HepG2 (cell line): ENCODE results near the gene SERPINF2. TPM values are rescaled to one million over a fixed set of nuclear protein-coding genes. Genes with fewer than 3 reads are reported as not detected.

Experiments used
- AHR ChIP-seq: IDR thresholded peaks from 2 replicates; pipeline ENCODE4 v1.6.1; 2018; ENCODE audit warnings: missing genetic modification reagents, missing compliant biosample characterization
- FOXA3 ChIP-seq: IDR thresholded peaks from 2 replicates; pipeline ENCODE4 v1.6.1; 2016; ENCODE audit warnings: missing genetic modification reagents, missing compliant biosample characterization
- HMGA1 ChIP-seq: sonication (generic); formaldehyde crosslinking; conservative IDR thresholded peaks from 2 replicates; pipeline ENCODE4 v1.4.0; 2020; ENCODE audit warnings: missing genetic modification reagents
- KMT2A ChIP-seq: sonication (generic); formaldehyde crosslinking; IDR thresholded peaks from 2 replicates; pipeline ENCODE4 v1.4.0; 2020; ENCODE audit warnings: missing genetic modification reagents
- MAFF ChIP-seq: IDR thresholded peaks from 2 replicates; pipeline ENCODE4 v1.6.1; 2011; ENCODE audit warnings: low read depth, low read length, improper control_type of control experiment
- NCOA2 ChIP-seq: sonication (generic); formaldehyde crosslinking; IDR thresholded peaks from 2 replicates; pipeline ENCODE4 v1.8.0; 2022; ENCODE audit warnings: inconsistent platforms
- NCOA5 ChIP-seq: sonication (generic); formaldehyde crosslinking; IDR thresholded peaks from 2 replicates; pipeline ENCODE4 v1.4.0; 2020; ENCODE audit warnings: missing genetic modification reagents
- POLR2G ChIP-seq: fragments of 200-400 bp; formaldehyde crosslinking; IDR thresholded peaks from 2 replicates; pipeline ENCODE4 v1.6.1; 2018; ENCODE audit warnings: mild to moderate bottlenecking, low read depth, low read length, moderate library complexity
- SIX1 ChIP-seq: sonication (generic); formaldehyde crosslinking; IDR thresholded peaks from 2 replicates; pipeline ENCODE4 v1.4.0; 2020; ENCODE audit warnings: missing genetic modification reagents, borderline replicate concordance
- TBX2 ChIP-seq: sonication (generic); formaldehyde crosslinking; IDR thresholded peaks from 2 replicates; pipeline ENCODE4 v1.5.0; 2020; ENCODE audit warnings: missing genetic modification reagents, mild to moderate bottlenecking, borderline replicate concordance
- ZBTB21 ChIP-seq: sonication (generic); formaldehyde crosslinking; IDR thresholded peaks from 2 replicates; pipeline ENCODE4 v1.4.0; 2020; ENCODE audit warnings: missing genetic modification reagents
- ZBTB42 ChIP-seq: sonication (generic); formaldehyde crosslinking; IDR thresholded peaks from 2 replicates; pipeline ENCODE4 v1.5.0; 2020; ENCODE audit warnings: mild to moderate bottlenecking, missing genetic modification reagents
- ZBTB7A ChIP-seq: sonication (generic); formaldehyde crosslinking; IDR thresholded peaks from 2 replicates; pipeline ENCODE4 v1.8.0; 2022; ENCODE audit warnings: mild to moderate bottlenecking, missing genetic modification reagents
- ZIK1 ChIP-seq: sonication (generic); formaldehyde crosslinking; IDR thresholded peaks from 2 replicates; pipeline ENCODE4 v1.5.0; 2020; ENCODE audit warnings: mild to moderate bottlenecking, low read depth, missing genetic modification reagents, borderline replicate concordance
- ZNF354B ChIP-seq: sonication (generic); formaldehyde crosslinking; IDR thresholded peaks from 2 replicates; pipeline ENCODE4 v1.8.0; 2022; ENCODE audit warnings: mild to moderate bottlenecking, missing genetic modification reagents
- ZNF562 ChIP-seq: sonication (generic); formaldehyde crosslinking; IDR thresholded peaks from 2 replicates; pipeline ENCODE4 v1.8.0; 2022; ENCODE audit warnings: missing genetic modification reagents, borderline replicate concordance
- ZNF572 ChIP-seq: sonication (generic); formaldehyde crosslinking; IDR thresholded peaks from 2 replicates; pipeline ENCODE4 v1.5.1; 2020; ENCODE audit warnings: mild to moderate bottlenecking, missing genetic modification reagents
- ZNF709 ChIP-seq: sonication (generic); formaldehyde crosslinking; IDR thresholded peaks from 2 replicates; pipeline ENCODE4 v1.5.0; 2020; ENCODE audit warnings: mild to moderate bottlenecking, missing genetic modification reagents
- ZNF775 ChIP-seq: sonication (generic); formaldehyde crosslinking; IDR thresholded peaks from 2 replicates; pipeline ENCODE4 v1.4.0; 2020; ENCODE audit warnings: missing genetic modification reagents, mild to moderate bottlenecking, moderate library complexity, borderline replicate concordance
- ZNF776 ChIP-seq: sonication (generic); formaldehyde crosslinking; IDR thresholded peaks from 2 replicates; pipeline ENCODE4 v1.4.0; 2020; ENCODE audit warnings: mild to moderate bottlenecking, missing genetic modification reagents
- polyA plus RNA-seq, 8 experiments: library from polyadenylated mRNA; depleted of rRNA in 3 of 8; stranded (reverse) in 7 of 8; unstranded in 1 of 8; fragments of >200 nt; fragmentation: Illumina TruSeq in 4 of 8; extraction: Trizol in 4 of 8; gene quantifications; 2 replicates each; pipeline versions ENCODE4 v1.2.1 to v1.2.3, GENCODE V29; 2011 to 2016; ENCODE audit warnings: low read depth in 4 of 8, missing spikeins in 1 of 8, mixed read lengths in 1 of 8; ENCODE audit not compliant: insufficient read depth in 1 of 8
- total RNA-seq, 5 experiments: library from RNA; depleted of rRNA; stranded (reverse); fragments of >200 nt; fragmentation: Illumina TruSeq; extraction: Trizol; gene quantifications; 2 replicates each; pipeline ENCODE4 v1.2.3, GENCODE V29; 2016; ENCODE audit warnings: low read depth in 1 of 5
- TF ChIP-seq, protein P1 (sequence below): sonication (generic); formaldehyde crosslinking; IDR thresholded peaks from 2 replicates; pipeline ENCODE4 v1.4.0; 2020; ENCODE audit warnings: missing genetic modification reagents
- TF ChIP-seq, protein P2 (sequence below), 2 experiments: sonication (generic) in 1 of 2; formaldehyde crosslinking in 1 of 2; IDR thresholded peaks; 2 replicates each; pipeline versions ENCODE4 v1.5.1 to v1.6.1; 2011 to 2020; ENCODE audit warnings: borderline replicate concordance in 1 of 2, low read depth in 1 of 2, low read length in 1 of 2, mild to moderate bottlenecking in 1 of 2, missing genetic modification reagents in 1 of 2, moderate library complexity in 1 of 2
- TF ChIP-seq, protein P3 (sequence below): sonication (generic); formaldehyde crosslinking; conservative IDR thresholded peaks from 2 replicates; pipeline ENCODE4 v1.8.0; 2022; ENCODE audit warnings: mild to moderate bottlenecking, moderate library complexity, missing genetic modification reagents

Gene SERPINF2
- total and polyA plus RNA-seq, 2 of the 13 experiments (the other 11 are each of a cell fraction or from before 2014, with no cell fraction given): 309 to 548 TPM

DNA sequence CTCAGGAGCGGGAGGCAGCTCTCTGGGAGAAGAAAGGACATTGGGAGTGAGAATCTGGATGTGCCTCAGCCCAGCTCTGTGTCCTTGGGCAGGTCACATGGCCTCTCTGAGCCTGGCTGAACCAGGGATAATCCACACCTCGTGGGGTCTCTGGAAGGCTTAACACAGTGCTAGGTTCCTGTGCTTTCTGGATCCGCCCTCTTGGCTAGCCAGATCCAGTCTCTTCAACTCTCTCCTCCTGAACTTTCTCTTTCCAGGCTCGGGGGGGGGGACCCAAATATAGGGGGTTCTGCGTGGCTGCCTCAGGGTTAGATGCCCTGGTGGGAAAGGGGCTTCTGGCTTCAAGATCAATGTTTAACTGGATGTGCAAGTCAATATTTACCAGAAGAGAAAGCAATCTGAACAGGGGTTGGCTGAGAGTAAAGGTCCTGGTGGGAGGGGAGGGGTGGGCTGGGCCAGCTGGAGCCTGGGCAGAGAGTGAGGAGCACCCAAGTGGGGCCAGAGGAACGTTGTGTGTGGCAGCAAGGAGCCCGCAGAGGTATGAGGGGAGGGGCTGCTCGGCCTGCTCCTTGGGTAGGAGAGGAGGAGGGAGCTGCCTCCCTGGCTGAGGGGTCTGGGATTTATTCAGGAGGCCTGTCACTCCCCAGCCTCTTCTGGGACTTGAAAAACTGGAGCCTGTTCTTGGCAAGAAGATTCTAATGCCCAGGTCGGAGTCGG is at the start of gene SERPINF2 (continued):
- TF ChIP-seq ZNF775: peak; percentile 89
- peak; percentile 38; the same call in 1 of the 2 replicates for TF ChIP-seq ZNF709 (CRISPR knock-in tag)
- TF ChIP-seq ZIK1 (CRISPR knock-in tag): no peak
- no peak for TF ChIP-seq ZNF354B (CRISPR knock-in tag)
- TF ChIP-seq MAFF: no peak
- TF ChIP-seq ZBTB7A (CRISPR knock-in tag): peak; percentile 66; the same call in 1 of the 2 replicates
- no peak for TF ChIP-seq KMT2A (CRISPR knock-in tag)
- TF ChIP-seq, protein P1, sequence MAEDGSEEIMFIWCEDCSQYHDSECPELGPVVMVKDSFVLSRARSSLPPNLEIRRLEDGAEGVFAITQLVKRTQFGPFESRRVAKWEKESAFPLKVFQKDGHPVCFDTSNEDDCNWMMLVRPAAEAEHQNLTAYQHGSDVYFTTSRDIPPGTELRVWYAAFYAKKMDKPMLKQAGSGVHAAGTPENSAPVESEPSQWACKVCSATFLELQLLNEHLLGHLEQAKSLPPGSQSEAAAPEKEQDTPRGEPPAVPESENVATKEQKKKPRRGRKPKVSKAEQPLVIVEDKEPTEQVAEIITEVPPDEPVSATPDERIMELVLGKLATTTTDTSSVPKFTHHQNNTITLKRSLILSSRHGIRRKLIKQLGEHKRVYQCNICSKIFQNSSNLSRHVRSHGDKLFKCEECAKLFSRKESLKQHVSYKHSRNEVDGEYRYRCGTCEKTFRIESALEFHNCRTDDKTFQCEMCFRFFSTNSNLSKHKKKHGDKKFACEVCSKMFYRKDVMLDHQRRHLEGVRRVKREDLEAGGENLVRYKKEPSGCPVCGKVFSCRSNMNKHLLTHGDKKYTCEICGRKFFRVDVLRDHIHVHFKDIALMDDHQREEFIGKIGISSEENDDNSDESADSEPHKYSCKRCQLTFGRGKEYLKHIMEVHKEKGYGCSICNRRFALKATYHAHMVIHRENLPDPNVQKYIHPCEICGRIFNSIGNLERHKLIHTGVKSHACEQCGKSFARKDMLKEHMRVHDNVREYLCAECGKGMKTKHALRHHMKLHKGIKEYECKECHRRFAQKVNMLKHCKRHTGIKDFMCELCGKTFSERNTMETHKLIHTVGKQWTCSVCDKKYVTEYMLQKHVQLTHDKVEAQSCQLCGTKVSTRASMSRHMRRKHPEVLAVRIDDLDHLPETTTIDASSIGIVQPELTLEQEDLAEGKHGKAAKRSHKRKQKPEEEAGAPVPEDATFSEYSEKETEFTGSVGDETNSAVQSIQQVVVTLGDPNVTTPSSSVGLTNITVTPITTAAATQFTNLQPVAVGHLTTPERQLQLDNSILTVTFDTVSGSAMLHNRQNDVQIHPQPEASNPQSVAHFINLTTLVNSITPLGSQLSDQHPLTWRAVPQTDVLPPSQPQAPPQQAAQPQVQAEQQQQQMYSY (CRISPR knock-in tag): 0 out of 2 replicates have a peak, but pooled peaks have one; percentile 49
- peak; percentile 91 for TF ChIP-seq POLR2G
- no peak for TF ChIP-seq HMGA1 (CRISPR knock-in tag)
- TF ChIP-seq NCOA5 (CRISPR knock-in tag): no peak
- TF ChIP-seq, protein P2, sequence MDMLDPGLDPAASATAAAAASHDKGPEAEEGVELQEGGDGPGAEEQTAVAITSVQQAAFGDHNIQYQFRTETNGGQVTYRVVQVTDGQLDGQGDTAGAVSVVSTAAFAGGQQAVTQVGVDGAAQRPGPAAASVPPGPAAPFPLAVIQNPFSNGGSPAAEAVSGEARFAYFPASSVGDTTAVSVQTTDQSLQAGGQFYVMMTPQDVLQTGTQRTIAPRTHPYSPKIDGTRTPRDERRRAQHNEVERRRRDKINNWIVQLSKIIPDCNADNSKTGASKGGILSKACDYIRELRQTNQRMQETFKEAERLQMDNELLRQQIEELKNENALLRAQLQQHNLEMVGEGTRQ (IDR thresholded peaks at IDR 0.05; ENCODE audit: low read depth, low read length): peak; percentile 50; the same call in 1 of the 2 replicates
- TF ChIP-seq, protein P2 (CRISPR knock-in tag; IDR thresholded peaks at IDR 0.05; ENCODE audit: borderline replicate concordance): peak; percentile 70
- no peak for TF ChIP-seq ZBTB21 (CRISPR knock-in tag)
- TF ChIP-seq ZBTB42 (CRISPR knock-in tag): no peak
- TF ChIP-seq SIX1 (CRISPR knock-in tag): no peak
- TF ChIP-seq ZNF776 (CRISPR knock-in tag): no peak
- no peak for TF ChIP-seq AHR (CRISPR knock-in tag)
- TF ChIP-seq, protein P3, sequence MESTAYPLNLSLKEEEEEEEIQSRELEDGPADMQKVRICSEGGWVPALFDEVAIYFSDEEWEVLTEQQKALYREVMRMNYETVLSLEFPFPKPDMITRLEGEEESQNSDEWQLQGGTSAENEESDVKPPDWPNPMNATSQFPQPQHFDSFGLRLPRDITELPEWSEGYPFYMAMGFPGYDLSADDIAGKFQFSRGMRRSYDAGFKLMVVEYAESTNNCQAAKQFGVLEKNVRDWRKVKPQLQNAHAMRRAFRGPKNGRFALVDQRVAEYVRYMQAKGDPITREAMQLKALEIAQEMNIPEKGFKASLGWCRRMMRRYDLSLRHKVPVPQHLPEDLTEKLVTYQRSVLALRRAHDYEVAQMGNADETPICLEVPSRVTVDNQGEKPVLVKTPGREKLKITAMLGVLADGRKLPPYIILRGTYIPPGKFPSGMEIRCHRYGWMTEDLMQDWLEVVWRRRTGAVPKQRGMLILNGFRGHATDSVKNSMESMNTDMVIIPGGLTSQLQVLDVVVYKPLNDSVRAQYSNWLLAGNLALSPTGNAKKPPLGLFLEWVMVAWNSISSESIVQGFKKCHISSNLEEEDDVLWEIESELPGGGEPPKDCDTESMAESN (CRISPR knock-in tag): 0 out of 2 replicates have a peak, but pooled peaks have one; percentile 22
- TF ChIP-seq ZNF562: no peak
- TF ChIP-seq TBX2 (CRISPR knock-in tag): peak; percentile 72
- TF ChIP-seq NCOA2 (CRISPR knock-in tag): peak; percentile 78; the same call in 1 of the 2 replicates
- 0 out of 2 replicates have a peak, but pooled peaks have one; percentile 15 for TF ChIP-seq ZNF572 (CRISPR knock-in tag)
- TF ChIP-seq FOXA3 (CRISPR knock-in tag): peak; percentile 89
